ENCODE results near the gene TMPRSS4.

TMPRSS4 gene

DNA sequence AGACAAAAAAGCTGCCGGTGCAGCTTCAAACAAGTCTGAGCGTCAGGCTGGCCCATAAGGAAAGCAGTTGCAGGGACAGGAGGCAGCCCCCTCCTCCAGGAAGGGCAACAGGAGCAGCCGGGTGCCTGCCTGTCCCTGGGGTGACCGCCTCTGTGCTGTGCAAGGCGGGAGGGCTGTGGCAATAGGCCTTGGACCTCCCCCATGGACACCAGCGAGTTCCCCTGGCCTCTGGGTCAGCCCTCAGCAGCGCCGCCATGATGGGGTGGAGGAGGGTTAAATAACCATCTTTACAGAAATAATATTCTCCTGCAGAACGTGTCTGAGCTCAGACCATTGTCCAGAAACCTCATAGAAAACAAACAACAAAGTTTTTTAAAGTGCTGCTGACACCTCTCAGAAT lies 3.3 kb upstream of the TMPRSS4 start:
- TF ChIP-seq, protein P1, sequence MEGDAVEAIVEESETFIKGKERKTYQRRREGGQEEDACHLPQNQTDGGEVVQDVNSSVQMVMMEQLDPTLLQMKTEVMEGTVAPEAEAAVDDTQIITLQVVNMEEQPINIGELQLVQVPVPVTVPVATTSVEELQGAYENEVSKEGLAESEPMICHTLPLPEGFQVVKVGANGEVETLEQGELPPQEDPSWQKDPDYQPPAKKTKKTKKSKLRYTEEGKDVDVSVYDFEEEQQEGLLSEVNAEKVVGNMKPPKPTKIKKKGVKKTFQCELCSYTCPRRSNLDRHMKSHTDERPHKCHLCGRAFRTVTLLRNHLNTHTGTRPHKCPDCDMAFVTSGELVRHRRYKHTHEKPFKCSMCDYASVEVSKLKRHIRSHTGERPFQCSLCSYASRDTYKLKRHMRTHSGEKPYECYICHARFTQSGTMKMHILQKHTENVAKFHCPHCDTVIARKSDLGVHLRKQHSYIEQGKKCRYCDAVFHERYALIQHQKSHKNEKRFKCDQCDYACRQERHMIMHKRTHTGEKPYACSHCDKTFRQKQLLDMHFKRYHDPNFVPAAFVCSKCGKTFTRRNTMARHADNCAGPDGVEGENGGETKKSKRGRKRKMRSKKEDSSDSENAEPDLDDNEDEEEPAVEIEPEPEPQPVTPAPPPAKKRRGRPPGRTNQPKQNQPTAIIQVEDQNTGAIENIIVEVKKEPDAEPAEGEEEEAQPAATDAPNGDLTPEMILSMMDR (conservative IDR thresholded peaks at IDR 0.05; ENCODE audit: low read length) = no peak
- H3K4me3 ChIP-seq (ENCODE audit: low read length) = no peak overlapping the region
- DNase-seq (ENCODE audit: low read depth) = no peak

- DNase-seq (ENCODE audit: low read depth) = no peak
- no peak overlapping the region for H3K4me3 ChIP-seq (ENCODE audit: low read length)
- TF ChIP-seq, protein P1 (conservative IDR thresholded peaks at IDR 0.05; ENCODE audit: low read length) = no peak
These were observed 2.7 kb upstream of the TMPRSS4 start for GRCh38 chr11:118074091-118074685.

GRCh38 chr11:118074785-118075184 lies 2.1 kb upstream of the TMPRSS4 start:
- no peak for DNase-seq (ENCODE audit: low read depth)
- TF ChIP-seq, protein P1 (conservative IDR thresholded peaks at IDR 0.05; ENCODE audit: low read length) = no peak
- no peak overlapping the region for H3K4me3 ChIP-seq (ENCODE audit: low read length)

- DNase-seq (ENCODE audit: low read depth) = no peak
- no peak overlapping the region for H3K4me3 ChIP-seq (ENCODE audit: low read length)
- TF ChIP-seq, protein P1 (conservative IDR thresholded peaks at IDR 0.05; ENCODE audit: low read length) = no peak
These were observed 2.1 kb downstream of the TMPRSS4 start for GRCh38 chr11:118078911-118079411.

GRCh38 chr11:118079491-118079890 lies 2.6 kb downstream of the TMPRSS4 start:
- no peak for DNase-seq (ENCODE audit: low read depth)
- H3K4me3 ChIP-seq (ENCODE audit: low read length) = no peak overlapping the region
- TF ChIP-seq, protein P1 (conservative IDR thresholded peaks at IDR 0.05; ENCODE audit: low read length) = no peak

DNA sequence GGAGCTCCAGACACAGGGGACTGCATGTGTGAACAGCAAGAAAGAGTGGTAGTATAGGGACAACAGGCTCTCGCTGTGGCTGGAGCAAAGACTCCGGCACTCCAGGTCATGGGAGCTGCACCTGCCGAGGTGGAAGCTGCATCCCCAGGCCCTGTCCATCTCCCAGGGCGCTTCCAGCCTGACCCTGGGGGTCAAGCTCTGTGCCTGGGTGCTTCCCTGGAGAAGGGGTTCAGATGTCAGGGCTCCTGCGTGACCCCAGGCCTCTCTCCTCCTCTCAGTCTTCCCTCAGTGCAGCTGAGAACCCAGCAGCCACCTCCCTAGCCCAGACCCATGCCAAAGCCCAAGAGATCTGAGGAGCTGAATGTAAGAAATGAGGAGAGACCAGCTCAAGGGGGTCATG lies 3.4 kb downstream of the TMPRSS4 start:
- no peak for DNase-seq (ENCODE audit: low read depth)
- no peak overlapping the region for H3K4me3 ChIP-seq (ENCODE audit: low read length)
- TF ChIP-seq, protein P1 (conservative IDR thresholded peaks at IDR 0.05; ENCODE audit: low read length) = no peak

GRCh38 chr11:118081241-118081958 lies 4.5 kb downstream of the TMPRSS4 start:
- TF ChIP-seq, protein P1 (conservative IDR thresholded peaks at IDR 0.05; ENCODE audit: low read length) = no peak
- no peak for DNase-seq (ENCODE audit: low read depth)
- no peak overlapping the region for H3K4me3 ChIP-seq (ENCODE audit: low read length)
